RKO (cell line): ENCODE measurements around the gene OIT3.
A peak's percentile ranks its signal among the peaks of the same experiment; 100 is the strongest.

ENCODE experiments used
- DNase-seq: peaks from one replicate; pipeline ENCODE4 v3.0.0-alpha.2; 2016; ENCODE audit warnings: low spot score

Gene OIT3

GRCh38 chr10:72893136-72893798 lies at the start of gene OIT3:
Gene OIT3 (plus strand): TSS chr10:72893739. CDS start chr10:72893799, 60 bp downstream.
- DNase-seq, result no peak

GRCh38 chr10:72846238-72846637 lies 47.3 kb upstream of the OIT3 start:
- peak; percentile 96 for DNase-seq

- peak; percentile 72 for DNase-seq
Measured at GRCh38 chr10:72847681-72848080, 45.9 kb upstream of the OIT3 start.

- no peak for DNase-seq
Measured at GRCh38 chr10:72850861-72851260, 42.7 kb upstream of the OIT3 start.

GRCh38 chr10:72851509-72851908 lies 42.0 kb upstream of the OIT3 start:
- no peak for DNase-seq

GRCh38 chr10:72852508-72852907 lies 41.0 kb upstream of the OIT3 start:
- no peak for DNase-seq

GRCh38 chr10:72855129-72855528 lies 38.4 kb upstream of the OIT3 start:
- no peak for DNase-seq

- no peak for DNase-seq
Measured at GRCh38 chr10:72855790-72856189, 37.7 kb upstream of the OIT3 start.

- DNase-seq, result no peak
Measured at GRCh38 chr10:72858067-72858466, 35.5 kb upstream of the OIT3 start.

GRCh38 chr10:72862957-72863356 lies 30.6 kb upstream of the OIT3 start:
- DNase-seq, result no peak

GRCh38 chr10:72875250-72876055 lies 18.1 kb upstream of the OIT3 start:
- DNase-seq, result peak; percentile 54

GRCh38 chr10:72879245-72879644 lies 14.3 kb upstream of the OIT3 start:
- no peak for DNase-seq

GRCh38 chr10:72881291-72881690 lies 12.2 kb upstream of the OIT3 start:
- no peak for DNase-seq

- peak; percentile 20 for DNase-seq
Measured at GRCh38 chr10:72883861-72884260, 9.7 kb upstream of the OIT3 start.

- DNase-seq, result no peak
Measured at GRCh38 chr10:72885953-72886352, 7.6 kb upstream of the OIT3 start.

- DNase-seq, result no peak
Measured at GRCh38 chr10:72886621-72887020, 6.9 kb upstream of the OIT3 start.

- DNase-seq, result no peak
Measured at GRCh38 chr10:72887043-72887442, 6.5 kb upstream of the OIT3 start.

- no peak for DNase-seq
Measured at GRCh38 chr10:72888151-72888638, 5.3 kb upstream of the OIT3 start.

GRCh38 chr10:72889391-72889831 lies 4.1 kb upstream of the OIT3 start:
- DNase-seq, result peak; percentile 30

GRCh38 chr10:72890086-72890485 lies 3.5 kb upstream of the OIT3 start:
- DNase-seq, result no peak

- DNase-seq, result no peak
Measured at GRCh38 chr10:72895236-72895850, 1.8 kb downstream of the OIT3 start.

- DNase-seq, result no peak
Measured at GRCh38 chr10:72898616-72899015, 5.1 kb downstream of the OIT3 start.

GRCh38 chr10:72899545-72899944 lies 6.0 kb downstream of the OIT3 start:
- no peak for DNase-seq
